HepG2 (cell line): Measurements from ENCODE around the gene LDLRAD3. TPM values are rescaled to one million over a fixed set of nuclear protein-coding genes. Genes with fewer than 3 reads are reported as not detected.

ENCODE experiments used
- ATAC-seq: fragments of 200-7000 bp; cut with Tn5 transposase; 3 replicates; pipeline ENCODE4 v1.9.1; 2020; ENCODE audit warnings: mild to moderate bottlenecking, moderate library complexity
- BruUV-seq: library from RNA; stranded (reverse); fragments of 400-500 nt; replicated peaks from 2 replicates; lab custom pipeline; 2021; lab: Mats Ljungman, UMichigan
- CTCF ChIA-PET: fragments of 300-600 bp; formaldehyde crosslinking; extraction: SDS; loops from one replicate; lab custom pipeline; 2021; ENCODE audit warnings: low total read pairs, inconsistent platforms, low intra/inter-chr PET ratio; lab: Yijun Ruan, JAX
- POLR2A ChIA-PET: fragments of 350-600 bp; sonication (Branson Sonifier 250); formaldehyde crosslinking; loops from one replicate; lab custom pipeline; 2020; ENCODE audit warnings: antibody characterized with exemption, inconsistent platforms; lab: Yijun Ruan, JAX
- DNase-seq: peaks from one replicate; pipeline ENCODE4 v3.0.0-alpha.2; 2015; ENCODE audit warnings: low spot score
- FAIRE-seq: peaks from 3 replicates; lab custom pipeline; 2011; peaks lifted over from hg19 to GRCh38; lab: Jason Lieb, UNC
- H2AFZ ChIP-seq: one replicate; pipeline ENCODE4 v1.6.1; 2011; ENCODE audit warnings: low read length, inconsistent platforms
- H3K27ac ChIP-seq: fragments of 300-600 bp; 3 replicates; pipeline ENCODE4 v1.8.0; 2011; ENCODE audit warnings: mixed run types, mild to moderate bottlenecking, mixed read lengths, low read length, inconsistent platforms; ENCODE audit not compliant: insufficient read depth; ENCODE audit errors: extremely low read length
- H3K27me3 ChIP-seq, 2 experiments: fragments of 200-600 bp in 1 of 2; 2 replicates in 1 of 2; 3 replicates in 1 of 2; pipeline versions ENCODE4 v1.6.0 to v1.8.0; 2011; ENCODE audit warnings: low read length in 2 of 2, mild to moderate bottlenecking in 2 of 2, moderate library complexity in 2 of 2, inconsistent platforms in 1 of 2; ENCODE audit not compliant: insufficient read depth in 2 of 2, control insufficient read depth in 1 of 2
- H3K36me3 ChIP-seq, 2 experiments: fragments of 200-600 bp in 1 of 2; replicated peaks in 1 of 2; 2 replicates in 1 of 2; 3 replicates in 1 of 2; pipeline versions ENCODE4 v1.5.1 to v1.8.0; 2011; ENCODE audit warnings: low read length in 2 of 2, inconsistent platforms in 1 of 2; ENCODE audit not compliant: insufficient read depth in 2 of 2, control insufficient read depth in 1 of 2
- H3K4me1 ChIP-seq: 2 replicates; pipeline ENCODE4 v1.5.1; 2012; ENCODE audit warnings: low read length, inconsistent platforms; ENCODE audit not compliant: insufficient read depth
- H3K4me2 ChIP-seq: 2 replicates; pipeline ENCODE4 v1.6.0; 2011; ENCODE audit warnings: low read depth, low read length, inconsistent platforms
- H3K4me3 ChIP-seq, 3 experiments: fragments of 200-600 bp in 1 of 3; sonication (generic), shearing (Covaris generic) in 1 of 3; replicated peaks in 1 of 3; 2 replicates each; pipeline ENCODE4 v1.5.1; 2011 to 2016; ENCODE audit warnings: low read length in 3 of 3, inconsistent platforms in 2 of 3, low read depth in 2 of 3, mild to moderate bottlenecking in 2 of 3, control low read depth in 1 of 3, mixed read lengths in 1 of 3; ENCODE audit not compliant: insufficient read depth in 1 of 3
- H3K79me2 ChIP-seq: one replicate; pipeline ENCODE4 v1.6.1; 2011; ENCODE audit warnings: low read length, inconsistent platforms; ENCODE audit not compliant: insufficient read depth
- H3K9ac ChIP-seq: 2 replicates; pipeline ENCODE4 v1.6.0; 2011; ENCODE audit warnings: mild to moderate bottlenecking, low read depth, low read length, inconsistent platforms; ENCODE audit not compliant: insufficient read depth
- H3K9me3 ChIP-seq: 2 replicates; pipeline ENCODE4 v1.5.1; 2012; ENCODE audit warnings: mild to moderate bottlenecking, low read length
- H4K20me1 ChIP-seq: 2 replicates; pipeline ENCODE4 v1.6.0; 2011; ENCODE audit warnings: inconsistent platforms, mild to moderate bottlenecking, low read length, moderate library complexity; ENCODE audit not compliant: insufficient read depth
- AFF4 ChIP-seq: sonication (generic); formaldehyde crosslinking; IDR thresholded peaks from 2 replicates; pipeline ENCODE4 v1.4.0; 2020; ENCODE audit warnings: missing genetic modification reagents
- MED13 ChIP-seq: sonication (generic); formaldehyde crosslinking; IDR thresholded peaks from 2 replicates; pipeline ENCODE4 v1.5.0; 2020; ENCODE audit warnings: missing genetic modification reagents
- NFIC ChIP-seq: IDR thresholded peaks from 2 replicates; pipeline ENCODE4 v1.6.1; 2012; ENCODE audit warnings: mild to moderate bottlenecking, low read length, inconsistent platforms
- SPEN ChIP-seq: sonication (generic); formaldehyde crosslinking; IDR thresholded peaks from 2 replicates; pipeline ENCODE4 v1.5.1; 2020; ENCODE audit warnings: low read depth, mild to moderate bottlenecking, missing genetic modification reagents
- TBL1XR1 ChIP-seq: fragments of 150-350 bp; IDR thresholded peaks from 2 replicates; pipeline ENCODE4 v1.6.1; 2014; ENCODE audit warnings: borderline replicate concordance, low read length; ENCODE audit not compliant: partially characterized antibody
- TMF1 ChIP-seq: sonication (generic); formaldehyde crosslinking; IDR thresholded peaks from 2 replicates; pipeline ENCODE4 v1.8.1; 2022; ENCODE audit warnings: low read depth, missing genetic modification reagents
- ZNF431 ChIP-seq: sonication (generic); formaldehyde crosslinking; IDR thresholded peaks from 2 replicates; pipeline ENCODE4 v1.9.0; 2022; ENCODE audit warnings: missing genetic modification reagents, low read depth, mild to moderate bottlenecking, borderline replicate concordance
- ZNF746 ChIP-seq: sonication (generic); formaldehyde crosslinking; IDR thresholded peaks from 2 replicates; pipeline ENCODE4 v1.8.0; 2022; ENCODE audit warnings: mild to moderate bottlenecking, missing genetic modification reagents
- WGBS: methylation state at CpG from one replicate; pipeline ENCODE4 v1.1.6; 2017; ENCODE audit warnings: low lambda C conversion rate; 5-methylcytosine and 5-hydroxymethylcytosine counted together
- in situ Hi-C: cut with HindIII; loops from 2 replicates; pipeline ENCODE4 v1.10.0; 2017; ENCODE audit warnings: low pct_unique_long_range_greater_than_20kb; ENCODE audit not compliant: extremely low pct_ligation_motif_present
- intact Hi-C: fragments of 100-400 bp; cut with micrococcal nuclease; formaldehyde crosslinking; loops from one replicate; pipeline ENCODE4 v1.10.0; 2022; ENCODE audit not compliant: unreplicated experiment
- polyA plus RNA-seq, 8 experiments: library from polyadenylated mRNA; depleted of rRNA in 3 of 8; stranded (reverse) in 7 of 8; unstranded in 1 of 8; fragments of >200 nt; fragmentation: Illumina TruSeq in 4 of 8; extraction: Trizol in 4 of 8; gene quantifications; 2 replicates each; pipeline versions ENCODE4 v1.2.1 to v1.2.3, GENCODE V29; 2011 to 2016; ENCODE audit warnings: low read depth in 4 of 8, missing spikeins in 1 of 8, mixed read lengths in 1 of 8; ENCODE audit not compliant: insufficient read depth in 1 of 8
- total RNA-seq, 5 experiments: library from RNA; depleted of rRNA; stranded (reverse); fragments of >200 nt; fragmentation: Illumina TruSeq; extraction: Trizol; gene quantifications; 2 replicates each; pipeline ENCODE4 v1.2.3, GENCODE V29; 2016; ENCODE audit warnings: low read depth in 1 of 5
- TF ChIP-seq, protein P1 (sequence below): sonication (generic); formaldehyde crosslinking; IDR thresholded peaks from 2 replicates; pipeline ENCODE4 v1.4.0; 2020; ENCODE audit warnings: mild to moderate bottlenecking, low read depth, missing genetic modification reagents
- TF ChIP-seq, protein P2 (sequence below): sonication (generic); formaldehyde crosslinking; IDR thresholded peaks from 2 replicates; pipeline ENCODE4 v1.4.0; 2020; ENCODE audit warnings: mild to moderate bottlenecking, missing genetic modification reagents
- TF ChIP-seq, protein P3 (sequence below): sonication (generic); formaldehyde crosslinking; IDR thresholded peaks from 2 replicates; pipeline ENCODE4 v1.5.0; 2020; ENCODE audit warnings: mild to moderate bottlenecking, missing genetic modification reagents
- TF ChIP-seq, protein P4 (sequence below): sonication (generic); formaldehyde crosslinking; IDR thresholded peaks from 2 replicates; pipeline ENCODE4 v1.8.0; 2023; ENCODE audit warnings: mild to moderate bottlenecking, missing genetic modification reagents

The LDLRAD3 gene
- total and polyA plus RNA-seq, 2 of the 13 experiments (the other 11 are each of a cell fraction or from before 2014, with no cell fraction given) = 0.50 to 0.60 TPM

DNA sequence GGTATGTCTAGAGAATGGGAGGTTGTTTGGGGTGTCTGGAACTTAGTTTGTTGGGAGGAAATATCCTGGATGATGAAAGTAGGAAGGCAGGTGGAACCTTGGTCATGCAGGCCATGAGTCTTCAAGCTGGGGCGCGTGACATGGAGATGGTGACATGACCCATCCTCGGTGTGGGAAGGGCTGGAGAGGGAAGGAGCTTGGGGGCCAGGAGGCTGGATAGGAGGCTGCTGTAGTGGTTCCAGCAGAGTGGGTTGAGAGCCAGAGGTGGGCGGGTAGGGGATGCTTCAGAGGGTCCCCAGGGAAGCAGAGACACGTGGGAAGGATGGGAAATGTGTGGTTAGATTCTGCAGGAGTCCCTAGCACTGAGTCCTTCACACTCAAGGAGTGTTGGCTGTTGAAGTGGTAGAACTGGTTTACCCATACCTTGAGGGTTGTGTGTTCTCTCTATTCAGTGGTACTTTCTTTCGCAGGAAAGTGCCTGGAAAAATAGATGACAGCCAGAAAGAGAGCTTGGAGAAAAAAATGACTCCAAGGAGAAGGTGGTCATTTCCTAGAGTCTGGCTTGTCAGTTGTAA, 56.8 kb downstream of the LDLRAD3 start:
- DNase-seq (no peak), FAIRE-seq (no peak), ATAC-seq (no peak)
- ChIA-PET CTCF (no interaction called here), POLR2A (no interaction called here)
- Histone ChIP-seq H3K4me1 (no peaks in the 10 kb centered on the region), H3K27ac (no peak overlapping the region), H4K20me1 (no peaks in the 10 kb centered on the region), H3K27me3 (peaks cover 0 to 9% of the 10 kb centered on the region in 2 experiments; a peak in 3 of 5 replicates), H3K4me3 (no peak overlapping the region), H3K4me2 (no peak overlapping the region), H3K36me3 (no peaks in the 10 kb centered on the region), H3K9ac (no peak overlapping the region), H3K9me3 (peaks cover 9% of the 10 kb centered on the region), H3K79me2 (no peaks in the 10 kb centered on the region), H2AFZ (no peak overlapping the region)
- BruUV-seq = no TSS peak
- in situ Hi-C loops (no loop called here), intact Hi-C loops (no loop called here)
- TF ChIP-seq AFF4 (CRISPR knock-in tag) = no peak
- no peak for TF ChIP-seq SPEN (CRISPR knock-in tag)
- no peak for TF ChIP-seq NFIC
- TF ChIP-seq ZNF431 (CRISPR knock-in tag) = no peak
- TF ChIP-seq, protein P1, sequence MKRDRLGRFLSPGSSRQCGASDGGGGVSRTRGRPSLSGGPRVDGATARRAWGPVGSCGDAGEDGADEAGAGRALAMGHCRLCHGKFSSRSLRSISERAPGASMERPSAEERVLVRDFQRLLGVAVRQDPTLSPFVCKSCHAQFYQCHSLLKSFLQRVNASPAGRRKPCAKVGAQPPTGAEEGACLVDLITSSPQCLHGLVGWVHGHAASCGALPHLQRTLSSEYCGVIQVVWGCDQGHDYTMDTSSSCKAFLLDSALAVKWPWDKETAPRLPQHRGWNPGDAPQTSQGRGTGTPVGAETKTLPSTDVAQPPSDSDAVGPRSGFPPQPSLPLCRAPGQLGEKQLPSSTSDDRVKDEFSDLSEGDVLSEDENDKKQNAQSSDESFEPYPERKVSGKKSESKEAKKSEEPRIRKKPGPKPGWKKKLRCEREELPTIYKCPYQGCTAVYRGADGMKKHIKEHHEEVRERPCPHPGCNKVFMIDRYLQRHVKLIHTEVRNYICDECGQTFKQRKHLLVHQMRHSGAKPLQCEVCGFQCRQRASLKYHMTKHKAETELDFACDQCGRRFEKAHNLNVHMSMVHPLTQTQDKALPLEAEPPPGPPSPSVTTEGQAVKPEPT = no peak
- TF ChIP-seq, protein P2, sequence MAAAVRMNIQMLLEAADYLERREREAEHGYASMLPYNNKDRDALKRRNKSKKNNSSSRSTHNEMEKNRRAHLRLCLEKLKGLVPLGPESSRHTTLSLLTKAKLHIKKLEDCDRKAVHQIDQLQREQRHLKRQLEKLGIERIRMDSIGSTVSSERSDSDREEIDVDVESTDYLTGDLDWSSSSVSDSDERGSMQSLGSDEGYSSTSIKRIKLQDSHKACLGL (CRISPR knock-in tag) = no peak
- TF ChIP-seq MED13 (CRISPR knock-in tag) = no peak
- no peak for TF ChIP-seq TMF1
- TF ChIP-seq, protein P3, sequence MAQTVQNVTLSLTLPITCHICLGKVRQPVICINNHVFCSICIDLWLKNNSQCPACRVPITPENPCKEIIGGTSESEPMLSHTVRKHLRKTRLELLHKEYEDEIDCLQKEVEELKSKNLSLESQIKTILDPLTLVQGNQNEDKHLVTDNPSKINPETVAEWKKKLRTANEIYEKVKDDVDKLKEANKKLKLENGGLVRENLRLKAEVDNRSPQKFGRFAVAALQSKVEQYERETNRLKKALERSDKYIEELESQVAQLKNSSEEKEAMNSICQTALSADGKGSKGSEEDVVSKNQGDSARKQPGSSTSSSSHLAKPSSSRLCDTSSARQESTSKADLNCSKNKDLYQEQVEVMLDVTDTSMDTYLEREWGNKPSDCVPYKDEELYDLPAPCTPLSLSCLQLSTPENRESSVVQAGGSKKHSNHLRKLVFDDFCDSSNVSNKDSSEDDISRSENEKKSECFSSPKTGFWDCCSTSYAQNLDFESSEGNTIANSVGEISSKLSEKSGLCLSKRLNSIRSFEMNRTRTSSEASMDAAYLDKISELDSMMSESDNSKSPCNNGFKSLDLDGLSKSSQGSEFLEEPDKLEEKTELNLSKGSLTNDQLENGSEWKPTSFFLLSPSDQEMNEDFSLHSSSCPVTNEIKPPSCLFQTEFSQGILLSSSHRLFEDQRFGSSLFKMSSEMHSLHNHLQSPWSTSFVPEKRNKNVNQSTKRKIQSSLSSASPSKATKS (CRISPR knock-in tag) = no peak
- TF ChIP-seq, protein P4, sequence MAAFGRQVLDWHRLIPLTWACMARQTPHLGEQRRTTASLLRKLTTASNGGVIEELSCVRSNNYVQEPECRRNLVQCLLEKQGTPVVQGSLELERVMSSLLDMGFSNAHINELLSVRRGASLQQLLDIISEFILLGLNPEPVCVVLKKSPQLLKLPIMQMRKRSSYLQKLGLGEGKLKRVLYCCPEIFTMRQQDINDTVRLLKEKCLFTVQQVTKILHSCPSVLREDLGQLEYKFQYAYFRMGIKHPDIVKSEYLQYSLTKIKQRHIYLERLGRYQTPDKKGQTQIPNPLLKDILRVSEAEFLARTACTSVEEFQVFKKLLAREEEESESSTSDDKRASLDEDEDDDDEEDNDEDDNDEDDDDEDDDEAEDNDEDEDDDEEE (CRISPR knock-in tag) = no peak
- TF ChIP-seq ZNF746 (CRISPR knock-in tag) = no peak
- no peak for TF ChIP-seq TBL1XR1
- WGBS = 40% methylated on average over 6 of the region's 6 CpGs
